CD4-positive, alpha-beta T cell treated with Interleukin-15 for 1 hour (primary cell): ENCODE results near the gene KCNK17.
A peak's percentile ranks its signal among the peaks of the same experiment; 100 is the strongest.

Source experiments
- DNase-seq: peaks from one replicate; pipeline ENCODE4 v3.0.0-alpha.2; 2020

KCNK17 gene

DNA sequence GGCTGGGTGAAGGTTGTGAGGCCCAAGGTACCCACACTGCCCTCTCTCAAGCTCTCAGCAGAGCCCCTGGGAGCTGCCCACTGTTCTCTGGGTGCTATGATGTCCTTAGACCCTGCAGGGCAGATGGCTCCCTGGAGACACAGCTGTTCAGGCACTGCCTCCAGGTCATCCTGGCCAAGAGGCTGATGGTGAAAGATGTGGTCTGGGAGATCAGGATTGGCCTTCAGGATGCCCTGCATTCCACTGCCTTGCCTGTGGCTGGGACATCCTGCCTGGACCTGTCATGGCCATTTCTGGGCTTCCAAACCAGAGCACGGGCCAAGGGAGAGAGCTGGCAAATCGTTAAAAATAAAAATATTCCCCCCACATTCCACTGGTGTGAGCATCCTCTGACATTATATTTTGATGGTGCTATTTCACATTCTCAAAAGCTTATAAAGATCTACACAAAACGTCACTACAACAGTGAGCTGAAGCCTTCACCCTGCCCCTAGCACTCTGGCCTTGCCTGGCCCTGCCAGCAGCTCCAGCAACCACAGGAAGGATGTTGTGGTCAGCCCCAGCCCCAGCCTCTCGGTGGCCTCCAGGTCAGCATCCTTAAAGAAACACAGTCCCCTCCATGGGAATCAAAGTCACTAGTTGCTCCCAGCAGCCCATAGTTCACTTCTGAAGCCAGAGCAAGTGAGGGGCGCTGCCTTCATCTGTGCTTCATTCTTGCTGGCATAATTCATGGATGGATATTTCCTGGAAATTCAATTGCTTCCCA, 21.7 kb upstream of the KCNK17 start:
- peak; percentile 24 for DNase-seq

- DNase-seq = no peak
These were observed 19.6 kb upstream of the KCNK17 start for GRCh38 chr6:39333644-39334438.

DNA sequence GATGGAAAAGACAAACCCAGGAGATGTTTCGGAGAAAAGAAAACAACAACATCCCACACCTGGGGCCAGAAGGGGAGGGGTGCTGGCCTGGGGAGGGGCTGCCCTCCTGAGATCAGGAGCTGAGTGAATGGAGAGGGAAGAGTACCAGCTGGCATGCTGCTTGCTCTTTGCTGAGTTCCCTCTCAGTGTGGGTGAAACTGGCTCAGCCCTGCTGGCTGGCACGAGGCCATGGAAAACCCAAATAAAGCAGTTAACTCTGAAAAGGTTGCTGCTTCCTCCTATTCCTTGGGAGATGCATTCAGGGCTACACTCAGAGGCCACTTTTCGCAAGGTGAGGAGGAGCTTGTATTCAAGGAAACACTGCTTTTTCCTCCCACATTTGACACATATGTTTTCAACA, 16.3 kb upstream of the KCNK17 start:
- no peak for DNase-seq

DNA sequence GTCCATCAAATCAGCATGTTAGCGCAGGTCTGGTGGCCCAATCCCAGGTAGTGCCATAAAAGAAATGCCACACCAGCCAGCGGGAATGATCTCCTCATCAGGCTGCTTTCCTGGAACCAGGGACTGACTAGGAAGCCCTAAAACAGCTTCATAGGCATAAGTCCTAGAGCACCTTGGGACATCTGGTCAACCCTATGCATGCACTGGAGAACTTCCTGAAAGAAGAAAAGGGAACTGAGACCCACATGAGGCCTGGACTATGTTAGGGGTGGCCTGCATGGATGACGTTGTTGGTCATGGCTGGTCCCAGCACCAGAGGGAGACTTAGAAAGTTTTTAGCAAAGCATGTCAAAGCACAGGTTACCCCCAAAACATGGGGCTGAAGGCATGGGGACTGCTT, 15.8 kb upstream of the KCNK17 start:
- peak; percentile 38 for DNase-seq

DNA sequence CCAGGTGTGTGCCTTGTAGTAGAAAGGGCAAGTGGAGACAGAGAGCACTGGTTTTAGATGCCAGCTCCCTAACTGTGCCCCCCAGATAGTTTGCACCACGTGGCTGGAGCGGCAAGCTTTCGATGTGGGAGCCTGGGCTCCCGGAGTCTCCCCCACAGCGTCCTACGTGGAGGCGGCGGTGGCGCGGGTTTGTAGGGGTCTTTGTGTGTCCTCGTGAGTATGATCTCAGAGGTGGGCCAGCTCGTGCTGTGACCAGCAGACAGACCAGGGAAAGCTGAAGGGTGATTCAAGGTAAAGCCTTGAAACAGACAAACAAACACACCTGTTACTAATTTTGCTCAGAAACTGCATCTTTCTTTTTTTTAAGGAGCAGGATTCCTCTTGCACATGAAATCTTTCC, 13.8 kb upstream of the KCNK17 start:
- DNase-seq = no peak

DNA sequence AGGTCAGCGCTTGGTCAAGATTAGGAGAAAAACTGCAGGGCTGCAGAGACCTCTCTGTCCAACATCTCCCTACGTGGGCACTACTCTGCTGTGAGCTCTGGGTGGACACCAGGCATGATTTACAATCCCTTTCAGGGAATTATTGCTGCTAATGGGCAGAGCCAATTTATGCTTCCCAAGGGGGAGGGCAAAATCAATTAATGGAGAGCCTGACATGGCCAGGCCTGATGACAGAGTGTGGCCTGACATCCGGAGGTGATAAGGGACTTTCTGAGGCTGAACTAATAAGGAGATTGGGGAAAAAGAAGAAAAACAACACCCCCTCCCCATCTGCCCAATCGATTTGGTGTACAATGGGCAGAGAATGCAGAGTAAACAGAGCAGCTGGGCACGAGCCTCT, 13.3 kb upstream of the KCNK17 start:
- no peak for DNase-seq

DNA sequence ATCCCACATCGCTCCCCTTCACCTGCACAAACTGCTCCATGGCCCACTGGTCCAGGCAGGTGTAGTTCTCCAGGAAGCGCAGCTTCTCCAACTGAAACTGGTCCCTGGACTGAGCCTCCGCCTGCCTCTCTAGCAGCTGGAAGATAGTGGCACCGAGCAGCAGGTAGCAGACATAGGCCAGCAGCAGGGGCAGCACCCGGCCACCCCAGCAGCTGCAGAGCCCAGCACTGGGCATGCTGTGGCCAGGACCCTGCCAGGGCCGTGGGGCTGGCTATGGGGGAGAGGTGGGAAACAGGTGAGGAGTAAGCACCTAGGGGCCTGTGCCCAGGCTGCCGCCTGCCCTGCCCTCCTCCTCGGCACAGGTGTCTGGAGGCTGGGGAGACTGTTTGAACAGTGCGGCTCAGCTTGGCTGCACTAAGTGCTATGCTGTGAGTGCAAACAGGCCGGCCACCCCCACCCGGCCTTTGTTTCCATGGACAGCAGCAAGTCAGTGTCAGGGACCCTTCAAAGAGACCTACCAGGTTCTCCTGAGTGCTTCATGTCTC, 8.2 kb upstream of the KCNK17 start, which contains the start of gene KCNK16:
Gene KCNK16, minus strand, starts transcription at position 397 of the 545 bp plus-strand sequence. Its CDS starts 162 bp downstream, at position 235.
- no peak for DNase-seq

DNA sequence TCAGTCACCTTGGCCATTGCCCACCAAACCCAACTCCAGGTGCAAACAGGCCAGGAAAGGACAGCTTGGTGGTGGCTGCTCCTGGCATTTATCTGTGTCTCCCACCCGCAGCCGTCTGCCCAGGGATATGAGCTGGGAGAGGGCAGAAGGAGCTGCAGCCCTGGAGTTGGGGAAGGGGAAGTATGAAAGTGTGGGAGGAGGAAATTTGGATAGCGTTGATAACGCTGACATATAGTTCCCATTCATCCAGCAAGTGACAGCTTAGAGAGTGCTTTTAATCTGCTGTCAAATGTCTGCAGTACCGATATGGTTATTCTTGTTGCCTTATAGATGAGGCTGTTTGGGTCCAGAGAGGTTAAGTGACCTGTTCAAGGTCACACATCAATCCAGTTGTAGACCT, 7.5 kb upstream of the KCNK17 start:
- DNase-seq = no peak

DNA sequence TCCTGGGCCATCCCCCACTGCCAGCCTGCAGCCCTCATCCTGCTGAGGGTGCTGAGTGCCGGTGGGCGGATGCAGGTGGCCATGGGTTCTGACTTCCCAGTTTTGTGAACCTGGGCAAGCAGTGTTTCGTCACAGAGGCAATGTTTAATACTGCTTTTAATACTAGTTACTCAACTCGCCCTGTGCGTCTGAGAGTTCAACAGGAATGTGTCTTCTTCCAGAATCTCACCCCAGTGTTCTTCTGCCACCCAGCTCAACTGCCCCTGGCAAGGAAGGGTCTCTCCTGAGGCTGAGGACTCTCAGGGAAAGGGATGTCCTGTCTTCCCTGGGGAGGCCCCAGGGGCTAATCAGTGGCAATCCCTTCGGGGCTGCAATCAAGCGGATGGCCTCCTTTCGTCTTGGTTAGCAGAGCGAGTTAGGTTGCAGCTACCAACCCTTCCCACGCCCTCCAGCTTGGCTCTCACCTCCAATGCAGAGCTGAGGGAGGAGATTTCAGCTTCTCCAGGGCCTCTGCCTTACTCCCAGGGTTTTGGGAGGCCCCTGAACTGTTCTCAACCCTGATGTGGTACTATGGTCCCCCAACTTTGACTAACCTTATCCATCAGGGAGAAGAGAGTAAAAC, 6.3 kb upstream of the KCNK17 start:
- DNase-seq = no peak

GRCh38 chr6:39319621-39320362, 5.6 kb upstream of the KCNK17 start:
- no peak for DNase-seq

- DNase-seq = no peak
These were observed 3.0 kb upstream of the KCNK17 start for GRCh38 chr6:39317256-39317655.

GRCh38 chr6:39313526-39314272, 520 bp downstream of the KCNK17 start:
- no peak for DNase-seq

DNA sequence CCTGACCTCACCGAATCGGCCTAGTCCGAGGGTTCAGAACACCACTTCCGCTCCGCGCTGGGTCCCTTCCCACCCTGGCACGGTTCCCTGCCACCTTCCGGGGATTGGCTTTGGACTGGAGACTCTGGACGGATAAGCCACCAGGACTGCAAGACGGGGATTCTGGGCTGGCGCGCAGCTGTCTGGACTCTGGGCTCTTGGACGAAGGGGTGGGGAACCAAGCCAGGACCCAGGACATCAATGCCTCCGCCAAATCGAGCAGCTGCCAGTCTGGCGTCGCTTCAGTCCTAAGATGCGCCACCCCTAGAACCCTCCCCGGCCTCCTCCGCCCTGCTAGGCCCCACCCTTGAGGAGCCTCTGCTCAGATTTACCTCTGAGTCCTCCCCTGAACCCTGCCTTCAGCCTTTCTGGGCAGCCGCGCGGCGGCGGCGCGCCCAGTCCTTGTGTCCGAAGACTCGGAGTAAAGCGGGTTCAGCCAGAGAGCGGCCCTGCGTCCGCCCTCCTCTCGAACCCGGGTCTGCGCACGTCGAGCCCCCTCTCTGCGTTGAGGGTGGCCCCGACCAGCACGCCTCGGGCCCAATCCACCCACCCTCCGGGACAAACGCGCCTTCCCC, 1.2 kb downstream of the KCNK17 start:
- no peak for DNase-seq

DNA sequence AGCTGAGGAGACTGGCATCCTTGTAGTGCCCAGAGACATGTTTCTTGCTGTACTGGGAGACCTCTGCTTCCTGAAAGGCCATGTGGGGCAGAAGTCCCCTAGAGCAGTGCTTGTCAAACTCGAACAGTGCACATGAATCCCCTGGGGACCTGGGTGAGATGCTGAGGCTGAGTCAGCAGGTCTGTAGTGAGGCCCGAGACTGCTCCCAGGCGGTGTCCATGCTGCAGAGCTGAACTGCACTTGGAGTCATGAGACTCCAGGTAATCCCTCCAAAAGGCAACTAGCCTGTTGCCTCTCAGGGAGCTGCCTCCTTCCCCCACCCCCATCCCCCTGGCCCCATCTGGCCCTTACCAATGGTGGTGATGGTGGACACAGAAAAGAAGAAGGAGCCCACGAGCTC, 3.7 kb downstream of the KCNK17 start:
- no peak for DNase-seq

- DNase-seq = peak; percentile 37
These were observed 4.2 kb downstream of the KCNK17 start for GRCh38 chr6:39309942-39310531.

GRCh38 chr6:39307462-39307861, 6.8 kb downstream of the KCNK17 start:
- no peak for DNase-seq

- DNase-seq = no peak
These were observed 9.3 kb downstream of the KCNK17 start for GRCh38 chr6:39304951-39305350.

DNA sequence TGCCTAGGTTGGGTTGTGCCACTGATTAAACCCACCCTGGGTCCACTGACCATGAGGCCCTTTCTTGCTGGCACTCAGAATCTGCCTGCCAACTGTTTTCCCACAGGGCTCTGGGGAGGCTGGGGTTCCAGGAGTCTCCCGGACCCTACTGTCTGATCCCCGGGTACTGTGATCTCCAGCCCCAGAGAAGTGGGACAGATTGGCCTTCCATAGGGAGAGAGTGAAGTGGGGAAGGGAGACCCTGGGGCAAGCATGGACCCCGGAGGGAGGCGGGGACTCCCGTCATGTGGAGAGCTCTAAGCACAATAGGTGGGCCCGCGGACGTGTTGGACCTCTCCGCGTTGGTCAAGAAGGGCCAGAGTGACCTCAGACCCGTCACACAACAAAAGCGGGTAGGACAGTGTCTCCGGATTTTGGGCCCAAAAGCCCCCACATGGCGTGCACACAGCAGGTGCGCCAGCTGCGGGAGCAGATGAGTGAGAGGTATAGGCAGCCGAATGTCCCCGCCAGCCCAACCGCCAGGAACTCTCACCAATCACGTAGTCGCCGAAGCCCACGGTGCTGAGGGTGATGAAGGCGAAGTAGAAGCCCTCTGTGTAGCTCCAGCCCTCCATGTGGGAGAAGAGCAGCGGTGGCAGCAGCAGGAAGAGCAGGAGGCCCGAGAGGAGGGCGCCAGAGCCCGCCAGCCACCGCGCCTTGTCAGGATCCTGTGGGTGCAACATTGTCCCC, 10.6 kb downstream of the KCNK17 start:
- DNase-seq = no peak

- peak; percentile 77 for DNase-seq
These were observed 11.4 kb downstream of the KCNK17 start for GRCh38 chr6:39302669-39303424.

DNA sequence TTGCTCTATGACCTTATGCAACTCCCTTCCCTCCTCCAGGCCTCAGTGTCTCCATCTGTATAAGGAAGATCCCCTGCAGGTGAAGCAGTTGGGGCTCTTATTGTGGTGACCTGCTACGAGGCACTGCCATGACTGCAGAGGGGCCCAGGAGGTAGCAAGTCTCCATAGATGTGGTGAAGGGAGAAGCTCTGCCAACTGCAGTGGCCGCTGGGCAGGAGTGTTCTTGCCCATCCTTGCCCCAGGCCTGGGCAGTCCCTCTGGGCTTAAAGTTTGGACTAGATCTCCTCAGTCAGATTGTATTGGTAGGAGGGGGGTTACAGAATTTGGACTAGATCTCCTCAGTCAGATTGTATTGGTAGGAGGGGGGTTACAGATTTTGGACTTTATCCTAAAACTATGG, 12.2 kb downstream of the KCNK17 start:
- DNase-seq = no peak
